ENCODE results near the gene SAP30BP.

SAP30BP gene

GRCh38 chr17:75662511-75662910 is 4.6 kb upstream of the SAP30BP start:
- H3K9ac ChIP-seq (ENCODE audit: low read depth in 1 of 2, low read length in 2 of 2) = no peak overlapping the region
- H3K36me3 ChIP-seq (ENCODE audit: control insufficient read depth in 2 of 2, insufficient read depth in 2 of 2, low read length in 2 of 2) = peaks cover 34 to 38% of the 10 kb centered on the region in 2 donors
- no peaks in the 10 kb centered on the region for H3K9me3 ChIP-seq (ENCODE audit: control insufficient read depth in 2 of 2, low read length in 2 of 2)
- H3K4me3 ChIP-seq (ENCODE audit: low read length in 2 of 2) = no peak overlapping the region
- H3K27me3 ChIP-seq (ENCODE audit: control insufficient read depth in 2 of 2, insufficient read depth in 2 of 2, low read length in 2 of 2) = no peaks in the 10 kb centered on the region
- no peak overlapping the region for H3K27ac ChIP-seq (ENCODE audit: low read depth in 2 of 2, low read length in 2 of 2)
- H3K4me1 ChIP-seq (ENCODE audit: control insufficient read depth in 2 of 2, insufficient read depth in 2 of 2, low read length in 2 of 2) = peaks cover 6 to 7% of the 10 kb centered on the region in 2 donors

- Histone ChIP-seq H3K27ac (ENCODE audit: low read depth in 2 of 2, low read length in 2 of 2) (peak overlapping the region in 1 of 2 donors; percentile 32), H3K4me1 (ENCODE audit: control insufficient read depth in 2 of 2, insufficient read depth in 2 of 2, low read length in 2 of 2) (peaks cover 15 to 18% of the 10 kb centered on the region in 2 donors), H3K36me3 (ENCODE audit: control insufficient read depth in 2 of 2, insufficient read depth in 2 of 2, low read length in 2 of 2) (peaks cover 29 to 32% of the 10 kb centered on the region in 2 donors), H3K9ac (ENCODE audit: low read depth in 1 of 2, low read length in 2 of 2) (no peak overlapping the region), H3K9me3 (ENCODE audit: control insufficient read depth in 2 of 2, low read length in 2 of 2) (no peaks in the 10 kb centered on the region), H3K27me3 (ENCODE audit: control insufficient read depth in 2 of 2, insufficient read depth in 2 of 2, low read length in 2 of 2) (no peaks in the 10 kb centered on the region), H3K4me3 (ENCODE audit: low read length in 2 of 2) (no peak overlapping the region)
These were observed 3.0 kb upstream of the SAP30BP start for GRCh38 chr17:75664099-75664549.

- no peaks in the 10 kb centered on the region for H3K27me3 ChIP-seq (ENCODE audit: control insufficient read depth in 2 of 2, insufficient read depth in 2 of 2, low read length in 2 of 2)
- H3K36me3 ChIP-seq (ENCODE audit: control insufficient read depth in 2 of 2, insufficient read depth in 2 of 2, low read length in 2 of 2) = peaks cover 31 to 34% of the 10 kb centered on the region in 2 donors
- peaks cover 15 to 18% of the 10 kb centered on the region in 2 donors for H3K4me1 ChIP-seq (ENCODE audit: control insufficient read depth in 2 of 2, insufficient read depth in 2 of 2, low read length in 2 of 2)
- no peak overlapping the region for H3K27ac ChIP-seq (ENCODE audit: low read depth in 2 of 2, low read length in 2 of 2)
- no peak overlapping the region for H3K9ac ChIP-seq (ENCODE audit: low read depth in 1 of 2, low read length in 2 of 2)
- peak overlapping the region; percentile 91 to 97 for H3K4me3 ChIP-seq (ENCODE audit: low read length in 2 of 2)
- no peaks in the 10 kb centered on the region for H3K9me3 ChIP-seq (ENCODE audit: control insufficient read depth in 2 of 2, low read length in 2 of 2)
These were observed 1.2 kb upstream of the SAP30BP start for GRCh38 chr17:75665981-75666380.

GRCh38 chr17:75667825-75668224 is 687 bp downstream of the SAP30BP start:
- Histone ChIP-seq H3K9me3 (ENCODE audit: control insufficient read depth in 2 of 2, low read length in 2 of 2) (no peaks in the 10 kb centered on the region), H3K9ac (ENCODE audit: low read depth in 1 of 2, low read length in 2 of 2) (peak overlapping the region; percentile 89 to 91), H3K4me1 (ENCODE audit: control insufficient read depth in 2 of 2, insufficient read depth in 2 of 2, low read length in 2 of 2) (peaks cover 15 to 18% of the 10 kb centered on the region in 2 donors), H3K36me3 (ENCODE audit: control insufficient read depth in 2 of 2, insufficient read depth in 2 of 2, low read length in 2 of 2) (peaks cover 31 to 36% of the 10 kb centered on the region in 2 donors), H3K27ac (ENCODE audit: low read depth in 2 of 2, low read length in 2 of 2) (peak overlapping the region; percentile 80 to 87), H3K4me3 (ENCODE audit: low read length in 2 of 2) (peak overlapping the region; percentile 91 to 97), H3K27me3 (ENCODE audit: control insufficient read depth in 2 of 2, insufficient read depth in 2 of 2, low read length in 2 of 2) (no peaks in the 10 kb centered on the region)

- H3K4me1 ChIP-seq (ENCODE audit: control insufficient read depth in 2 of 2, insufficient read depth in 2 of 2, low read length in 2 of 2) = peaks cover 15 to 18% of the 10 kb centered on the region in 2 donors
These were observed 1.4 kb downstream of the SAP30BP start for GRCh38 chr17:75668489-75668888.

GRCh38 chr17:75670868-75671267 is 3.7 kb downstream of the SAP30BP start:
- no peaks in the 10 kb centered on the region for H3K9me3 ChIP-seq (ENCODE audit: control insufficient read depth in 2 of 2, low read length in 2 of 2)
- no peak overlapping the region for H3K4me3 ChIP-seq (ENCODE audit: low read length in 2 of 2)
- no peak overlapping the region for H3K27ac ChIP-seq (ENCODE audit: low read depth in 2 of 2, low read length in 2 of 2)
- no peak overlapping the region for H3K9ac ChIP-seq (ENCODE audit: low read depth in 1 of 2, low read length in 2 of 2)
- H3K36me3 ChIP-seq (ENCODE audit: control insufficient read depth in 2 of 2, insufficient read depth in 2 of 2, low read length in 2 of 2) = peaks cover 37 to 44% of the 10 kb centered on the region in 2 donors
- peaks cover 15 to 17% of the 10 kb centered on the region in 2 donors for H3K4me1 ChIP-seq (ENCODE audit: control insufficient read depth in 2 of 2, insufficient read depth in 2 of 2, low read length in 2 of 2)
- no peaks in the 10 kb centered on the region for H3K27me3 ChIP-seq (ENCODE audit: control insufficient read depth in 2 of 2, insufficient read depth in 2 of 2, low read length in 2 of 2)

More at GRCh38 chr17:75668489-75668888, 1.4 kb downstream of the SAP30BP start:
- H3K27me3 ChIP-seq (ENCODE audit: control insufficient read depth in 2 of 2, insufficient read depth in 2 of 2, low read length in 2 of 2) = no peaks in the 10 kb centered on the region
- peaks cover 36 to 41% of the 10 kb centered on the region in 2 donors for H3K36me3 ChIP-seq (ENCODE audit: control insufficient read depth in 2 of 2, insufficient read depth in 2 of 2, low read length in 2 of 2)
- H3K9me3 ChIP-seq (ENCODE audit: control insufficient read depth in 2 of 2, low read length in 2 of 2) = no peaks in the 10 kb centered on the region
- H3K27ac ChIP-seq (ENCODE audit: low read depth in 2 of 2, low read length in 2 of 2) = no peak overlapping the region
- no peak overlapping the region for H3K9ac ChIP-seq (ENCODE audit: low read depth in 1 of 2, low read length in 2 of 2)
- H3K4me3 ChIP-seq (ENCODE audit: low read length in 2 of 2) = peak overlapping the region; percentile 8 to 91

- Histone ChIP-seq H3K36me3 (ENCODE audit: control insufficient read depth in 2 of 2, insufficient read depth in 2 of 2, low read length in 2 of 2) (peaks cover 40 to 47% of the 10 kb centered on the region in 2 donors), H3K4me3 (ENCODE audit: low read length in 2 of 2) (no peak overlapping the region), H3K27ac (ENCODE audit: low read depth in 2 of 2, low read length in 2 of 2) (no peak overlapping the region), H3K9me3 (ENCODE audit: control insufficient read depth in 2 of 2, low read length in 2 of 2) (no peaks in the 10 kb centered on the region), H3K4me1 (ENCODE audit: control insufficient read depth in 2 of 2, insufficient read depth in 2 of 2, low read length in 2 of 2) (peaks cover 10 to 11% of the 10 kb centered on the region in 2 donors), H3K27me3 (ENCODE audit: control insufficient read depth in 2 of 2, insufficient read depth in 2 of 2, low read length in 2 of 2) (no peaks in the 10 kb centered on the region), H3K9ac (ENCODE audit: low read depth in 1 of 2, low read length in 2 of 2) (no peak overlapping the region)
These were observed 4.9 kb downstream of the SAP30BP start for GRCh38 chr17:75672011-75672410.

- H3K4me3 ChIP-seq (ENCODE audit: low read length in 2 of 2) = no peak overlapping the region
- H3K27ac ChIP-seq (ENCODE audit: low read depth in 2 of 2, low read length in 2 of 2) = no peak overlapping the region
- H3K27me3 ChIP-seq (ENCODE audit: control insufficient read depth in 2 of 2, insufficient read depth in 2 of 2, low read length in 2 of 2) = no peaks in the 10 kb centered on the region
- H3K9ac ChIP-seq (ENCODE audit: low read depth in 1 of 2, low read length in 2 of 2) = no peak overlapping the region
- peaks cover 0 to 4% of the 10 kb centered on the region in 2 donors for H3K4me1 ChIP-seq (ENCODE audit: control insufficient read depth in 2 of 2, insufficient read depth in 2 of 2, low read length in 2 of 2)
- peaks cover 40 to 51% of the 10 kb centered on the region in 2 donors for H3K36me3 ChIP-seq (ENCODE audit: control insufficient read depth in 2 of 2, insufficient read depth in 2 of 2, low read length in 2 of 2)
- H3K9me3 ChIP-seq (ENCODE audit: control insufficient read depth in 2 of 2, low read length in 2 of 2) = no peaks in the 10 kb centered on the region
These were observed 6.3 kb downstream of the SAP30BP start for GRCh38 chr17:75673487-75673886.

- Histone ChIP-seq H3K4me3 (ENCODE audit: low read length in 2 of 2) (no peak overlapping the region), H3K9ac (ENCODE audit: low read depth in 1 of 2, low read length in 2 of 2) (no peak overlapping the region), H3K4me1 (ENCODE audit: control insufficient read depth in 2 of 2, insufficient read depth in 2 of 2, low read length in 2 of 2) (peaks cover 7 to 13% of the 10 kb centered on the region in 2 donors), H3K27me3 (ENCODE audit: control insufficient read depth in 2 of 2, insufficient read depth in 2 of 2, low read length in 2 of 2) (no peaks in the 10 kb centered on the region), H3K27ac (ENCODE audit: low read depth in 2 of 2, low read length in 2 of 2) (no peak overlapping the region), H3K9me3 (ENCODE audit: control insufficient read depth in 2 of 2, low read length in 2 of 2) (no peaks in the 10 kb centered on the region), H3K36me3 (ENCODE audit: control insufficient read depth in 2 of 2, insufficient read depth in 2 of 2, low read length in 2 of 2) (peaks cover 25 to 44% of the 10 kb centered on the region in 2 donors)
These were observed 9.3 kb downstream of the SAP30BP start for GRCh38 chr17:75676461-75676860.

- peak overlapping the region in 1 of 2 donors; percentile 61 for H3K9ac ChIP-seq (ENCODE audit: low read depth in 1 of 2, low read length in 2 of 2)
- peaks cover 10 to 27% of the 10 kb centered on the region in 2 donors for H3K4me1 ChIP-seq (ENCODE audit: control insufficient read depth in 2 of 2, insufficient read depth in 2 of 2, low read length in 2 of 2)
These were observed 12.6 kb downstream of the SAP30BP start for GRCh38 chr17:75679706-75680211.

More at GRCh38 chr17:75679706-75680211, 12.6 kb downstream of the SAP30BP start:
- Histone ChIP-seq H3K36me3 (ENCODE audit: control insufficient read depth in 2 of 2, insufficient read depth in 2 of 2, low read length in 2 of 2) (peaks cover 3 to 18% of the 10 kb centered on the region in 2 donors), H3K4me3 (ENCODE audit: low read length in 2 of 2) (peak overlapping the region in 1 of 2 donors; percentile 43), H3K27ac (ENCODE audit: low read depth in 2 of 2, low read length in 2 of 2) (peak overlapping the region; percentile 64 to 83), H3K27me3 (ENCODE audit: control insufficient read depth in 2 of 2, insufficient read depth in 2 of 2, low read length in 2 of 2) (no peaks in the 10 kb centered on the region), H3K9me3 (ENCODE audit: control insufficient read depth in 2 of 2, low read length in 2 of 2) (no peaks in the 10 kb centered on the region)
